IPS-11a (cell line): ENCODE results near the gene KLHL2.
"Not testable (repeated sequence)": the region's sequence is repeated elsewhere in the genome, so short reads cannot be mapped to it uniquely, and the experiment has no call there.

Experiments
- H3K4me3 ChIP-seq: one replicate; pipeline ENCODE4 v1.5.1; 2013; ENCODE audit warnings: low read depth, low read length, control low read depth

The KLHL2 gene

GRCh38 chr4:165229490-165230200, 22.3 kb downstream of the KLHL2 start:
- not testable (repeated sequence) for H3K4me3 ChIP-seq

GRCh38 chr4:165232623-165233433, 25.5 kb downstream of the KLHL2 start:
- H3K4me3 ChIP-seq = not testable (repeated sequence)

GRCh38 chr4:165234766-165235165, 27.4 kb downstream of the KLHL2 start:
- H3K4me3 ChIP-seq = no peak overlapping the region

GRCh38 chr4:165236852-165237251, 29.5 kb downstream of the KLHL2 start:
- not testable (repeated sequence) for H3K4me3 ChIP-seq

GRCh38 chr4:165238041-165238640, 30.8 kb downstream of the KLHL2 start:
- not testable (repeated sequence) for H3K4me3 ChIP-seq

- H3K4me3 ChIP-seq = not testable (repeated sequence)
These were observed 33.4 kb downstream of the KLHL2 start for GRCh38 chr4:165240761-165241160.

GRCh38 chr4:165244148-165244547, 36.8 kb downstream of the KLHL2 start:
- not testable (repeated sequence) for H3K4me3 ChIP-seq

- not testable (repeated sequence) for H3K4me3 ChIP-seq
These were observed 37.3 kb downstream of the KLHL2 start for GRCh38 chr4:165244587-165245186.

- no peak overlapping the region for H3K4me3 ChIP-seq
These were observed 40.7 kb downstream of the KLHL2 start for GRCh38 chr4:165248102-165248501.

- not testable (repeated sequence) for H3K4me3 ChIP-seq
These were observed 41.5 kb downstream of the KLHL2 start for GRCh38 chr4:165248904-165249303.

- H3K4me3 ChIP-seq = not testable (repeated sequence)
These were observed 47.4 kb downstream of the KLHL2 start for GRCh38 chr4:165254771-165255170.

- not testable (repeated sequence) for H3K4me3 ChIP-seq
These were observed 48.1 kb downstream of the KLHL2 start for GRCh38 chr4:165255439-165255838.

- not testable (repeated sequence) for H3K4me3 ChIP-seq
These were observed 48.8 kb downstream of the KLHL2 start for GRCh38 chr4:165256074-165256659.

GRCh38 chr4:165259776-165260175, 52.4 kb downstream of the KLHL2 start:
- not testable (repeated sequence) for H3K4me3 ChIP-seq

GRCh38 chr4:165262306-165262705, 54.9 kb downstream of the KLHL2 start:
- not testable (repeated sequence) for H3K4me3 ChIP-seq

- H3K4me3 ChIP-seq = not testable (repeated sequence)
These were observed 56.1 kb downstream of the KLHL2 start for GRCh38 chr4:165263466-165263865.

- not testable (repeated sequence) for H3K4me3 ChIP-seq
These were observed 62.6 kb downstream of the KLHL2 start for GRCh38 chr4:165269931-165270330.

- not testable (repeated sequence) for H3K4me3 ChIP-seq
These were observed 66.1 kb downstream of the KLHL2 start for GRCh38 chr4:165273443-165273842.

- not testable (repeated sequence) for H3K4me3 ChIP-seq
These were observed 68.0 kb downstream of the KLHL2 start for GRCh38 chr4:165275357-165275756.

- not testable (repeated sequence) for H3K4me3 ChIP-seq
These were observed 72.2 kb downstream of the KLHL2 start for GRCh38 chr4:165279531-165279930.

- not testable (repeated sequence) for H3K4me3 ChIP-seq
These were observed 77.3 kb downstream of the KLHL2 start for GRCh38 chr4:165284697-165285096.
